Panc1 (cell line): ENCODE measurements around the gene ADRM1.

Experiments
- SIN3A ChIP-seq: IDR thresholded peaks from 2 replicates; pipeline ENCODE4 v1.6.1; 2012; ENCODE audit warnings: low read depth, mild to moderate bottlenecking, low read length, moderate library complexity, borderline replicate concordance; ENCODE audit not compliant: insufficient read depth
- TF ChIP-seq, protein P1 (sequence below): fragments of 450-650 bp; IDR thresholded peaks from 2 replicates; pipeline ENCODE4 v1.5.1; 2017; ENCODE audit warnings: mild to moderate bottlenecking
- TF ChIP-seq, protein P2 (sequence below), 2 experiments: IDR thresholded peaks; 2 replicates each; pipeline ENCODE4 v1.6.1; 2011 to 2012; ENCODE audit warnings: low read depth in 2 of 2, control low read depth in 1 of 2, low read length in 1 of 2, mild to moderate bottlenecking in 1 of 2, moderate library complexity in 1 of 2; ENCODE audit not compliant: insufficient read depth in 1 of 2

DNA sequence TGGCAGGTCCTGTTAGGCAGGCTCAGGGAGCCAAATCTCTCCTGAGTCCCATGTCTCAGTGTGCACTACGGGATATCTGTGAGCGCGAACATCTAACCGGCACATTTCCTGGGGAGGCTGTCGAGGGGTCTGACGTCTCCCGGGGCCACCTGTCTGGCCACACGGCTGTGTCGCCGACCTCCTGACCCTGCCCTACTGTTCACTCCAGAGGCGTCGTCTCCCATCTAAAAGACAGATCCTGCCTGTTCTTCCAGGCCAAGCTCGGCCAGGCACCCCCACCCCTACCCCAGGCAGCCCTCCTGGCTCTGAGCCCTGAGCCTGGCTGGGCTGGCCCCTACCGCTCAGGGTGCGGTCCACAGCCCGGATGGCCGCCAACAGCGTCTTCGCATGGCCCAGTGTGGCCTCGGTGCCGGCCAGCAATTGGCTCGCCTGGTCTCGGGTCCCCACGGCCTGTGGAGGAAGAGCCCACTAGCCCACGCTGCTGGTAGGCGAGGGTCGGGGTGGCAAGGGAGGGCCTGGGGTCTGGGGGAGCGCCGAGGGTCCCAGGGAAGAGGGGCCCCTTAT lies 16.6 kb downstream of the ADRM1 start:
- TF ChIP-seq, protein P1, sequence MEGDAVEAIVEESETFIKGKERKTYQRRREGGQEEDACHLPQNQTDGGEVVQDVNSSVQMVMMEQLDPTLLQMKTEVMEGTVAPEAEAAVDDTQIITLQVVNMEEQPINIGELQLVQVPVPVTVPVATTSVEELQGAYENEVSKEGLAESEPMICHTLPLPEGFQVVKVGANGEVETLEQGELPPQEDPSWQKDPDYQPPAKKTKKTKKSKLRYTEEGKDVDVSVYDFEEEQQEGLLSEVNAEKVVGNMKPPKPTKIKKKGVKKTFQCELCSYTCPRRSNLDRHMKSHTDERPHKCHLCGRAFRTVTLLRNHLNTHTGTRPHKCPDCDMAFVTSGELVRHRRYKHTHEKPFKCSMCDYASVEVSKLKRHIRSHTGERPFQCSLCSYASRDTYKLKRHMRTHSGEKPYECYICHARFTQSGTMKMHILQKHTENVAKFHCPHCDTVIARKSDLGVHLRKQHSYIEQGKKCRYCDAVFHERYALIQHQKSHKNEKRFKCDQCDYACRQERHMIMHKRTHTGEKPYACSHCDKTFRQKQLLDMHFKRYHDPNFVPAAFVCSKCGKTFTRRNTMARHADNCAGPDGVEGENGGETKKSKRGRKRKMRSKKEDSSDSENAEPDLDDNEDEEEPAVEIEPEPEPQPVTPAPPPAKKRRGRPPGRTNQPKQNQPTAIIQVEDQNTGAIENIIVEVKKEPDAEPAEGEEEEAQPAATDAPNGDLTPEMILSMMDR = no peak
- TF ChIP-seq, protein P2, sequence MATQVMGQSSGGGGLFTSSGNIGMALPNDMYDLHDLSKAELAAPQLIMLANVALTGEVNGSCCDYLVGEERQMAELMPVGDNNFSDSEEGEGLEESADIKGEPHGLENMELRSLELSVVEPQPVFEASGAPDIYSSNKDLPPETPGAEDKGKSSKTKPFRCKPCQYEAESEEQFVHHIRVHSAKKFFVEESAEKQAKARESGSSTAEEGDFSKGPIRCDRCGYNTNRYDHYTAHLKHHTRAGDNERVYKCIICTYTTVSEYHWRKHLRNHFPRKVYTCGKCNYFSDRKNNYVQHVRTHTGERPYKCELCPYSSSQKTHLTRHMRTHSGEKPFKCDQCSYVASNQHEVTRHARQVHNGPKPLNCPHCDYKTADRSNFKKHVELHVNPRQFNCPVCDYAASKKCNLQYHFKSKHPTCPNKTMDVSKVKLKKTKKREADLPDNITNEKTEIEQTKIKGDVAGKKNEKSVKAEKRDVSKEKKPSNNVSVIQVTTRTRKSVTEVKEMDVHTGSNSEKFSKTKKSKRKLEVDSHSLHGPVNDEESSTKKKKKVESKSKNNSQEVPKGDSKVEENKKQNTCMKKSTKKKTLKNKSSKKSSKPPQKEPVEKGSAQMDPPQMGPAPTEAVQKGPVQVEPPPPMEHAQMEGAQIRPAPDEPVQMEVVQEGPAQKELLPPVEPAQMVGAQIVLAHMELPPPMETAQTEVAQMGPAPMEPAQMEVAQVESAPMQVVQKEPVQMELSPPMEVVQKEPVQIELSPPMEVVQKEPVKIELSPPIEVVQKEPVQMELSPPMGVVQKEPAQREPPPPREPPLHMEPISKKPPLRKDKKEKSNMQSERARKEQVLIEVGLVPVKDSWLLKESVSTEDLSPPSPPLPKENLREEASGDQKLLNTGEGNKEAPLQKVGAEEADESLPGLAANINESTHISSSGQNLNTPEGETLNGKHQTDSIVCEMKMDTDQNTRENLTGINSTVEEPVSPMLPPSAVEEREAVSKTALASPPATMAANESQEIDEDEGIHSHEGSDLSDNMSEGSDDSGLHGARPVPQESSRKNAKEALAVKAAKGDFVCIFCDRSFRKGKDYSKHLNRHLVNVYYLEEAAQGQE (IDR thresholded peaks at IDR 0.05; ENCODE audit: insufficient read depth in 1 of 2, low read depth in 2 of 2, low read length in 1 of 2) = no peak
- TF ChIP-seq SIN3A = no peak
